Fibroblast of villous mesenchyme (primary cell): Measurements from ENCODE around the gene HMCN1. TPM values are rescaled to one million over a fixed set of nuclear protein-coding genes. Genes with fewer than 3 reads are reported as not detected.

Source experiments
- DNase-seq: peaks from one replicate; pipeline ENCODE4 v3.0.0-alpha.2; 2010; ENCODE audit warnings: low read depth
- H3K4me3 ChIP-seq: 2 replicates; pipeline ENCODE4 v1.5.1; 2011; ENCODE audit warnings: low read depth, mild to moderate bottlenecking, low read length
- CTCF ChIP-seq: IDR thresholded peaks from 2 replicates; pipeline ENCODE4 v1.5.1; 2012; ENCODE audit warnings: low read depth, mild to moderate bottlenecking, low read length; ENCODE audit not compliant: insufficient read depth
- total RNA-seq: library from RNA; depleted of rRNA; stranded (reverse); fragments of >200 nt; gene quantifications from 2 replicates; pipeline ENCODE4 v1.2.3, GENCODE V29; 2012

Gene HMCN1
- total RNA-seq, 1 donor = 5.2 TPM

- no peak for TF ChIP-seq CTCF
- peak; percentile 30 for DNase-seq
- no peak overlapping the region for H3K4me3 ChIP-seq
Observed at GRCh38 chr1:186094172-186094571, 360.0 kb downstream of the HMCN1 start.

- no peak for TF ChIP-seq CTCF
- no peak for DNase-seq
Observed at GRCh38 chr1:186099336-186100104, 365.3 kb downstream of the HMCN1 start.

GRCh38 chr1:186102107-186102506 lies 367.9 kb downstream of the HMCN1 start:
- no peak for TF ChIP-seq CTCF
- H3K4me3 ChIP-seq = no peak overlapping the region
- DNase-seq = no peak

More at GRCh38 chr1:186099336-186100104, 365.3 kb downstream of the HMCN1 start:
- H3K4me3 ChIP-seq = no peak overlapping the region

- TF ChIP-seq CTCF = no peak
- DNase-seq = peak; percentile 65
- H3K4me3 ChIP-seq = no peak overlapping the region
Observed at GRCh38 chr1:186102547-186103148, 368.5 kb downstream of the HMCN1 start.

- TF ChIP-seq CTCF = no peak
- no peak for DNase-seq
- no peak overlapping the region for H3K4me3 ChIP-seq
Observed at GRCh38 chr1:186104459-186104858, 370.3 kb downstream of the HMCN1 start.

GRCh38 chr1:186112280-186112679 lies 378.1 kb downstream of the HMCN1 start:
- no peak for TF ChIP-seq CTCF
- H3K4me3 ChIP-seq = no peak overlapping the region
- no peak for DNase-seq
